Body of pancreas (tissue), 4 donors: ENCODE measurements around the gene RAI1.

ENCODE experiments used
- POLR2A ChIP-seq, 3 donors: fragments of 450-650 bp; IDR thresholded peaks; one replicate each; pipeline ENCODE4 v1.6.1; 2016; ENCODE audit warnings: antibody characterized with exemption in 3 of 3, mild to moderate bottlenecking in 2 of 3
- TF ChIP-seq, protein P1 (sequence below), 7 experiments: fragments of 450-650 bp in 4 of 7; fragments of 200-600 bp in 3 of 7; sonication (generic) in 3 of 7; IDR thresholded peaks; one replicate each; pipeline ENCODE4 v1.5.1; 2016 to 2019; ENCODE audit warnings: antibody characterized with exemption in 7 of 7

DNA sequence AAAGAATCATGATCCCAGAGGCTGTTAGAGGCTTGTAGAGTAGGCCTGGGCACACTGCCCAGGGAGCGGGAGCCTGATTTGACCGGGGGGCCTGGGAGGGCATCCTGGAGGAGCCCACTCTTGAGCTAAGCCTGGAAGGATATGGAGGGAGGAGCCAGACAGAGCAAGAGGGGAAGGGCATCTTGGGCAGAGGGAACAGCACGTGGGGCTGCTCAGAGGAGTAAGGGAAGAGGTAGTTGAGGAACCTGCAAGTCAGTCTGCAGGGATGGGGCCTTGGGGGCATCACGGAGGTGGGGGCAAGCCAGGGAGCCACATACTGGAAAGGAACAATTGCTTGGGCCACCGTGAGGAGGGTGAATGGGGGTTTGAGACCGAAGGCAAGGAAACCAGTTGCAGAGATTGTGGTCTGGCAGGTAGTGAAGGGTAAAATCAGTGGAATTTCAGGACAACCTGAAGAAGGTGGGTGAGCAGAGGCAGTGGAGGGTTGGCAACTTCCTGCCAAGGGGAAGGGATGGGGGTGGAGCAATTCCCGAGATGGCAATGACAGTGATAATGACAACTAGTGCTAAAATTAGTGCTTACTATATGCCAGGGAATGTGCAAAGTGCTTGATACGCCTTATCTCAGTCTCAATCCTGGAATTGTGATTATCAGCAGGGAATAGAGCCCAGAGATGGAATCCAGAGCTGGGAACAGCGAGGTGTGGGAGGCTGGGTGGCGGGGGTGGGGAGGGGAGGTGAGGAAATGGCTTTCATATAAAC, 9.7 kb upstream of the RAI1 start:
- no peak for TF ChIP-seq POLR2A (IDR thresholded peaks at IDR 0.05)
- TF ChIP-seq, protein P1, sequence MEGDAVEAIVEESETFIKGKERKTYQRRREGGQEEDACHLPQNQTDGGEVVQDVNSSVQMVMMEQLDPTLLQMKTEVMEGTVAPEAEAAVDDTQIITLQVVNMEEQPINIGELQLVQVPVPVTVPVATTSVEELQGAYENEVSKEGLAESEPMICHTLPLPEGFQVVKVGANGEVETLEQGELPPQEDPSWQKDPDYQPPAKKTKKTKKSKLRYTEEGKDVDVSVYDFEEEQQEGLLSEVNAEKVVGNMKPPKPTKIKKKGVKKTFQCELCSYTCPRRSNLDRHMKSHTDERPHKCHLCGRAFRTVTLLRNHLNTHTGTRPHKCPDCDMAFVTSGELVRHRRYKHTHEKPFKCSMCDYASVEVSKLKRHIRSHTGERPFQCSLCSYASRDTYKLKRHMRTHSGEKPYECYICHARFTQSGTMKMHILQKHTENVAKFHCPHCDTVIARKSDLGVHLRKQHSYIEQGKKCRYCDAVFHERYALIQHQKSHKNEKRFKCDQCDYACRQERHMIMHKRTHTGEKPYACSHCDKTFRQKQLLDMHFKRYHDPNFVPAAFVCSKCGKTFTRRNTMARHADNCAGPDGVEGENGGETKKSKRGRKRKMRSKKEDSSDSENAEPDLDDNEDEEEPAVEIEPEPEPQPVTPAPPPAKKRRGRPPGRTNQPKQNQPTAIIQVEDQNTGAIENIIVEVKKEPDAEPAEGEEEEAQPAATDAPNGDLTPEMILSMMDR (IDR thresholded peaks at IDR 0.05) = no peak
